Muscle layer of duodenum (tissue), 2 donors: ENCODE results near the gene OXA1L.
"Not testable (repeated sequence)": the region's sequence is repeated elsewhere in the genome, so short reads cannot be mapped to it uniquely, and the experiment has no call there.

Source experiments
- H3K27ac ChIP-seq: one replicate; pipeline ENCODE4 v1.7.0; 2013; ENCODE audit warnings: mild to moderate bottlenecking, low read length
- H3K27me3 ChIP-seq: one replicate; pipeline ENCODE4 v1.7.0; 2013; ENCODE audit warnings: low read depth, mild to moderate bottlenecking, control low read depth, low read length
- H3K36me3 ChIP-seq, 2 donors: one replicate each; pipeline ENCODE4 v1.7.0; 2013; ENCODE audit warnings: low read length in 2 of 2, control low read depth in 1 of 2, mild to moderate bottlenecking in 1 of 2; ENCODE audit not compliant: insufficient read depth in 2 of 2, control insufficient read depth in 1 of 2
- H3K4me1 ChIP-seq, 2 donors: one replicate each; pipeline ENCODE4 v1.7.0; 2013; ENCODE audit warnings: low read length in 2 of 2, mild to moderate bottlenecking in 2 of 2, control low read depth in 1 of 2, moderate library complexity in 1 of 2; ENCODE audit not compliant: insufficient read depth in 2 of 2, control insufficient read depth in 1 of 2
- H3K4me3 ChIP-seq, 2 donors: one replicate each; pipeline ENCODE4 v1.7.0; 2013; ENCODE audit warnings: low read length in 2 of 2, low read depth in 1 of 2, mild to moderate bottlenecking in 1 of 2
- H3K9me3 ChIP-seq, 2 donors: one replicate each; pipeline ENCODE4 v1.7.0; 2013; ENCODE audit warnings: low read length in 2 of 2, control low read depth in 1 of 2, mild to moderate bottlenecking in 1 of 2; ENCODE audit not compliant: control insufficient read depth in 1 of 2
- donor health status: healthy.

OXA1L gene

GRCh38 chr14:22769369-22769768 is 2.9 kb downstream of the OXA1L start:
- H3K4me3 ChIP-seq: no peak overlapping the region

DNA sequence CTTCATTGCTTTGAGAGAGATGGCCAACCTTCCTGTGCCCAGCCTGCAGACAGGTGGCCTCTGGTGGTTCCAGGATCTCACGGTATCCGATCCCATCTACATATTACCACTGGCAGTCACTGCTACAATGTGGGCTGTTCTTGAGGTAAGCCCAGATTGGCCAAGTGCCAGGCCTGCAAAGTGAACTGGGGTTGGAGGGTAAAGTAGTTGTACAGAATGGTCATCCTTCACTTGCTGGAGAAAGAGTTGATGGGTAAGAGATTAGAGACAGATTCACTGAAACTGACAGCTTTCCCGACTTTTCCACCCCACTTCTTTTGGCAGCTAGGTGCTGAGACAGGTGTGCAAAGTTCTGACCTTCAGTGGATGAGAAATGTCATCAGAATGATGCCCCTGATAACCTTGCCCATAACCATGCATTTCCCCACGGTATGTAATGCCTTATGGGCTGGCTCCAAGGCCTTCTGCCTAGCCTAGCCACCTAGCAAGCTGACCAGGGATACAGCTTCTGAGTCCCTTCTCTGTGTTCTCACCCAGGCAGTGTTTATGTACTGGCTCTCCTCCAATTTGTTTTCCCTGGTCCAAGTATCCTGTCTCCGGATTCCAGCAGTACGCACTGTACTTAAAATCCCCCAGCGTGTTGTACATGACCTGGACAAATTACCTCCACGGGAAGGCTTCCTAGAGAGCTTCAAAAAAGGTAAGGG is 4.1 kb downstream of the OXA1L start:
- Histone ChIP-seq H3K36me3 (peaks cover 43 to 47% of the 10 kb centered on the region in 2 donors), H3K4me1 (peaks cover 7 to 19% of the 10 kb centered on the region in 2 donors), H3K27ac (no peak overlapping the region), H3K27me3 (no peaks in the 10 kb centered on the region), H3K9me3 (no peaks in the 10 kb centered on the region), H3K4me3 (no peak overlapping the region)

More at GRCh38 chr14:22769369-22769768, 2.9 kb downstream of the OXA1L start:
- no peaks in the 10 kb centered on the region for H3K9me3 ChIP-seq
- peaks cover 7 to 22% of the 10 kb centered on the region in 2 donors for H3K4me1 ChIP-seq
- H3K36me3 ChIP-seq: peaks cover 43% of the 10 kb centered on the region in 2 donors
- no peaks in the 10 kb centered on the region for H3K27me3 ChIP-seq
- no peak overlapping the region for H3K27ac ChIP-seq

- H3K4me1 ChIP-seq: peaks cover 1 to 9% of the 10 kb centered on the region in 2 donors
- no peaks in the 10 kb centered on the region for H3K27me3 ChIP-seq
- H3K4me3 ChIP-seq: no peak overlapping the region
- H3K27ac ChIP-seq: no peak overlapping the region
- peaks cover 43 to 47% of the 10 kb centered on the region in 2 donors for H3K36me3 ChIP-seq
- H3K9me3 ChIP-seq: no peaks in the 10 kb centered on the region
Measured at GRCh38 chr14:22772725-22773124, 6.2 kb downstream of the OXA1L start.

GRCh38 chr14:22773162-22774010 is 6.9 kb downstream of the OXA1L start:
- Histone ChIP-seq H3K27ac (no peak overlapping the region), H3K9me3 (no peaks in the 10 kb centered on the region), H3K4me3 (no peak overlapping the region), H3K36me3 (peaks cover 40 to 42% of the 10 kb centered on the region in 2 donors), H3K4me1 (peaks cover 0 to 2% of the 10 kb centered on the region in 2 donors), H3K27me3 (no peaks in the 10 kb centered on the region)

DNA sequence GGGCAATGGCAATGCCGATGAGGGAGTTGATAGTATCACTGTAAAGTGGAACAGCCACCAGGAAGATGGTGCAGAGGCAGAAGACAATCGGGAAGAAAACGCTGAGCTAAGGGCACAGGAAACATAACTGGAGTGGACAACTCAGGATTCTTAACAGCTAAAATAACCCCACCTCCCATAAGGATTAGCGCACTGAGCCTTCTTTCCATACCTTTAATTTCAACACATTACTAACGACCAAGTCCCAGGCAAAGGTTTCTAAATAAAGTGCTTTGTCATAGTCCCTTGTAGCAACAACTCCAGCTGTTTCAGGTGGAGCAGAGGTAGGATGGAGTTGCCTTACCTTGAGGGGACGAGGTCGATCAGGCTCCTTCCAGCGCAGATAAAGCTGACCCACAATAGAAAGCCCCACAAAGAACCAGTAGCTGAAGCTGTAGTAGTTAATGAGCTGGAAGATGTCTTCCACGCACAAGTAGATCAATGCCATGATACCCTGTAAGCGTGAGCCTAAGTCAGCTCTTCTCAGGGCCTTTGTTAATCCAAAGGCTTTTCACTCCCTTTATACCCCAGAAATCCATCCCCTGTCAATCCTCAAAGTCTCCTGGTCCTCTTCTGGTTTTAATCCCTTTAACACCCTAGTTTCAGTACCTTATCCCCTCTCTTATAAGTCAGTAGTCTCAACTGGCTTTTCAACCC is 7.7 kb downstream of the OXA1L start:
- Histone ChIP-seq H3K9me3 (no peaks in the 10 kb centered on the region), H3K27me3 (no peaks in the 10 kb centered on the region), H3K27ac (no peak overlapping the region), H3K4me3 (no peak overlapping the region), H3K4me1 (no peaks in the 10 kb centered on the region), H3K36me3 (peaks cover 37 to 42% of the 10 kb centered on the region in 2 donors)

- H3K9me3 ChIP-seq: no peaks in the 10 kb centered on the region
- H3K27me3 ChIP-seq: no peaks in the 10 kb centered on the region
- H3K4me3 ChIP-seq: no peak overlapping the region
- no peak overlapping the region for H3K27ac ChIP-seq
- no peaks in the 10 kb centered on the region for H3K4me1 ChIP-seq
- H3K36me3 ChIP-seq: peaks cover 17 to 23% of the 10 kb centered on the region in 2 donors
Measured at GRCh38 chr14:22776215-22776614, 9.7 kb downstream of the OXA1L start.

DNA sequence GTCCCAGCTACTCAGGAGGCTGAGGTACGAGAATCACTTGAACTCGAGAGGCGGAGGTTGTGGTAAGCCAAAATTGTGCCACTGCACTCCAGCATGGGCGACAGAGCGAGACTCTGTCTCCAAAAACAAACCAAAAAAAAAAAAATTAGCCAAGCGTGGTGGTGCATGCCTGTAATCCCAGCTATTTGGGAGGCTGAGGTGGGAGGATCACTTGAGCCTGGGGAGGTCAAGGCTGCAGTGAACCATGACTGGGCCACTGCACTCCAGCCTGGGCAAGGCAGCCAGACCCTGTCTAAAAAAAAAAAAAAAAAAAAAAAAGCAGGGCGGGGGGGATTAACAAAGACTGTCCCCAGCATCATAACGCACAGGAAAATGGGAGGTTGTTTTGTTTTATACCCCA is 10.4 kb downstream of the OXA1L start:
- H3K4me3 ChIP-seq, H3K4me1 ChIP-seq, H3K27me3 ChIP-seq, H3K27ac ChIP-seq, H3K9me3 ChIP-seq: not testable (repeated sequence)
- H3K36me3 ChIP-seq: peaks cover 10 to 17% of the 10 kb centered on the region in 2 donors

- Histone ChIP-seq H3K4me3 (no peak overlapping the region), H3K27ac (no peak overlapping the region), H3K9me3 (no peaks in the 10 kb centered on the region), H3K27me3 (no peaks in the 10 kb centered on the region), H3K4me1 (no peaks in the 10 kb centered on the region), H3K36me3 (peaks cover 9 to 10% of the 10 kb centered on the region in 2 donors)
Measured at GRCh38 chr14:22778084-22778483, 11.6 kb downstream of the OXA1L start.

GRCh38 chr14:22780105-22780679 is 13.7 kb downstream of the OXA1L start:
- Histone ChIP-seq H3K36me3 (peaks cover 0 to 4% of the 10 kb centered on the region in 2 donors), H3K9me3 (no peaks in the 10 kb centered on the region), H3K4me1 (no peaks in the 10 kb centered on the region), H3K27ac (no peak overlapping the region), H3K27me3 (no peaks in the 10 kb centered on the region), H3K4me3 (no peak overlapping the region)

DNA sequence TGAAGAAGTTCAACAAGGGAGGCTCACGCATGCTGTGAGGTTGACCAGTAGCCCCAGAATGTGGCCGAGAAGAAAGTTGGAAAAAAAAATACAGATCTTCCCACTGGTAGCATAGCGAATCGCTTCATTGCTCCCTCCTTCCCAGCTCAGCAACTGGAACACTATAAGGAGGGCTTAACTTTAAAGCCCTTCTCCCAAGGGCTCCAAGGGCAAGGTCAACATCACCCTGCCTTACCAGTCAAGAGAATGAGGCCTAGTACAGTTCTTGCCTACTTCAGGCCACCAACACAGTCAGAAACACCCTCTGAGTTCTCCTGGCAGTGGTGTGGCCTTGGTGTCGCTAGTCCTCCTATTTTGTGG is 14.4 kb downstream of the OXA1L start:
- H3K36me3 ChIP-seq: no peaks in the 10 kb centered on the region
- H3K4me1 ChIP-seq: no peaks in the 10 kb centered on the region
- no peak overlapping the region for H3K4me3 ChIP-seq
- H3K27ac ChIP-seq: peak overlapping the region; percentile 2
- H3K27me3 ChIP-seq: no peaks in the 10 kb centered on the region
- H3K9me3 ChIP-seq: no peaks in the 10 kb centered on the region
